DMS153 treated with DMSO at 0.1 percent for 48 hours (cell line): ENCODE measurements around the gene NHSL1.

Experiments used
- DNase-seq: peaks from one replicate; lab custom pipeline; 2025; ENCODE audit not compliant: unreplicated experiment; lab: John Stamatoyannopoulos, UW

NHSL1 gene

DNA sequence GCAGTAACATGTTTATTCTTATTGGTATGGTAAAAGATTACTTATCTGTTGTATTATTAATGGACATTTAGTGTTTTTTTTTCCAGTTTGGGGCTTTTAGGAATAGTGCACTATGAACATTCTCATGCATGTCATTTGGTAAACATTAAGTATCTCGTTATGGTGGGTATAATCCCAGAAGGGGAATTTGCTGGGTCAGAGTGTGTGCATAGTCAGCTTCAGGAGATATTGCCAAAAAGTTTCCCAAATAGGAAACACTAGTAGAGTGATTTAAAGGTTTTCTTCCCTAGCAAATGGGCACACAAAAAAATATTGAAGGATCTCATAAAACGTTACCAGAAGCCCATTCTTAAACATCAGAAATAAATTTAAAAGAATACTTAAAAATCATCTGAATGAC, 25.2 kb upstream of the NHSL1 start:
- DNase-seq = no peak

DNA sequence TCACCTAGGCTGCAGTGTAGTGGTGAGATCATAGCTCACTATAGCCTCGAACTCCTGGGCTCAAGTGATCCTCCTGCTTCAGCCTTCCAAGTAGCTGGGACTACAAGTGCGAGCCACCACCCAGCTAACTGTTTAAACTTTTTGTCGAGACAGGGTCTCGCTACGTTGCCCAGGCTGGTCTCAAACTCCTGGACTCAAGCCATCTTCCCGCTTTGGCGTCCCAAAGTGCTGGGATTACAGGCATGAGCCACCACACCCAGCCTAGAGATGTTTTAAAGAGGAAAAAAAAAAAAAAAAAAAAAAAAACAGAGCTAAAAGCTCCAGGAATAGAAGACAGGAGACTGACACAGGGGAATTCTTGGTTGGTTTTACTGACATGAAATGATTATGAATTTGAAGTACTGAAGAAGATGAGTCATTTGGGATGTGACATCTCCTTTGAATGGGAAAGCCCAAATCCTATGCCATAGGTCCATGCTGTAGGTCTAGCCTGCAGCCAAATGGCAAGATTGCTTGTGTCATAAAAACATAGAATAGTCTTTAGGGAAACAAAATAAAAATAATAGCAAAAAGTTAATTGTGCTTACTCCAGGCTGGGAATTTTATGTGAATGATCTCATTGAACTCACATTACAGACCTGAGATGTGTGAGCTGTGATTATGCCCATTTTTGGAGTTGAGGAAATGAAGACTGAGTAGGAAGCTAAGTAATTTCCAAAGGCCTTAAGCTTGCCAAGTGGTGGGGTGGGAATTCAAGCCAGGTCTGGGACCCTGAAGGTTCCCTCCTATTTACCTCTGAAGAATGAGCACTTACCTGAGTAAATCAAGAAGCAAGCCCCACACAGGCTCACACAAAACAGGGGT, 24.3 kb upstream of the NHSL1 start:
- DNase-seq = no peak

DNA sequence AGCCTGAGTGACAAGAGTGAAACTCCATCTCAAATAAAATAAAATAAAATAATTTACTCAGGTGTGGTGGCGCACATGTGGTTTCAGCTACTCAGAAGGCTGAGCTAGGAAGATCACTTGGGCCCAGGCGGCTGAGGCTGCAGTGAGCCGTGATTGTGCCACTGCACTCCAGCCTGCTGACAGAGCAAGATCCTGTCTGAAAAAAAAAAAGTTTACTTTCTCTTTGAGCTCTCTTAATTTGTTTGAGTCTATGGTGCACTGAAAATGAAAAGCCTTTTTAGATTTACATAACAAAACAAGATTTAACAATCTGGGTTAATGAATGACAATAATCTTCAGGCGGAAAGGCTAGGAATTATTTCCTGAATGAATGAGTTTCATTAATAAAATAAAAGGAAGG, 23.3 kb upstream of the NHSL1 start:
- no peak for DNase-seq

DNA sequence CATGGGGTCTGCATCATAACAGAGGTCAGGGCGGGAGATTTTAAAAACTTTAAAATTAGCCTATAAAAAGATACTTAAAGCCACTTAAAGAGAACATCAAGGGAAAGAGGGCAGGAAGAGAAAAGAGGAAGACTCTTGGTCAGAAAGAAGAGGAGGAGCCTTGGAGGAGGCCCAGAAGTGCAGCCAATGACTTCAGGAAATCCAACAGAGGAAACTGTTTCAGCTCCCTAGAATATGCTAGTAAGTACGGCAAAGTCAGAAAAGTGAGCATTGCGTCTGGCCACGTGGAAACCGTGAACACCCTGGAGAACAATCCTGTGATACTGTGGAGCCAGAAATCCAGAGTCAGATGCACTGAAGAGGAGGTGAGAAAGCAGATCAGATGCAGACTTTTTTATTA, 22.5 kb upstream of the NHSL1 start:
- DNase-seq = no peak

DNA sequence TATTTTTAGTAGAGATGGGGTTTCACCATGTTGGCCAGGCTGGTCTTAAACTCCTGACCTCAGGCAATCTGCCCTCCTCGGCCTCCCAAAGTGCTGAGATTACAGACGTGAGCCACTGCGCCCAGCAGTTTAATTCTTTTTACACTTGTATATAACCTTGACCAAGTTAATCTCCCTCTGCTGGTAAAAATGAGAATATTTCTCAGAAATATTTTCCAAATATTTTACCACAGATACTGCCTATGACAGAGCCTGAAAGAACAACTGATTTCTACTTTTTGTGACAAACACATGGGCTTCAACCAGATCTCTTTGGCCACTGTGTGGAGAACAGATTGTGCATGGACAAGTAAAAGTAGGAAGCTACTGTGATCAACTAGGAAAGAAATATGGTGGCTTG, 21.2 kb upstream of the NHSL1 start:
- DNase-seq = no peak

DNA sequence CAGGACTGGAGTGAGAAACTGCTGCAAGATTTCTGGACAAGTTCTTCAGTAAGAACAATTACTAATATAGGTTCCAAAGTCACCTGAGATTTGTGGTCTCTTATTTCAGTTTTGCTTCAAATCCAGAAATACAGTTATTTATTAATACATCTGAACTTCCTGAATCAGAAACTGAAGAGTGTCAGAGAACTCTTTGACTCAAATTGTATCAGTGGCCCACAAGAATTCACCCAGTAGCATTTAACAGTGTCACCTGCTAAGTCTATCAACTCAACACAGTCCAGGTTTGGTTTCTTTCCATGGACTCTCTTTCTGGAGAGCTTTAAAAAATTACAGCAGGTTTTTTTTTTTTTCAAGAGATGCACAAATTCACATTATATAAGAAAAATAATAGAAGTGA, 18.8 kb upstream of the NHSL1 start:
- DNase-seq = no peak

DNA sequence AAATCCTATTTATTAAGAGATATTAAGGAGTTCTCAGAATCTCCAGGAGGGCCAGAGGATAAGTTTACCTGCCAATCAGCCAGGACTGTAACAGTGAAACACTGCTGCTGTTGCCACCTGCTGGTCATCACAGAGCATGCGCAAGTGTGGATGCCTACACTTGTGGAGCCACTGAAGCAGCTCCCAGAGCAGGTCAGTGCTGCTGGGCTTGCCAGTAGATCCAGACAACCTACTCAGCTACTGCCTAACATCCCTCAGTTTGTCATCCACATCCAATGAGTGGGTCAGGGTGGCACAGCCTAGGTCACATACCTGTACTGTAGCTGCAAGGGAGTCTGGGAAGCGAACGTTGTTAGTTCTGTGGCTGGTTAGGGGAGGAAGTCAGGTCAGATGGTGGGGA, 18.3 kb upstream of the NHSL1 start:
- no peak for DNase-seq

DNA sequence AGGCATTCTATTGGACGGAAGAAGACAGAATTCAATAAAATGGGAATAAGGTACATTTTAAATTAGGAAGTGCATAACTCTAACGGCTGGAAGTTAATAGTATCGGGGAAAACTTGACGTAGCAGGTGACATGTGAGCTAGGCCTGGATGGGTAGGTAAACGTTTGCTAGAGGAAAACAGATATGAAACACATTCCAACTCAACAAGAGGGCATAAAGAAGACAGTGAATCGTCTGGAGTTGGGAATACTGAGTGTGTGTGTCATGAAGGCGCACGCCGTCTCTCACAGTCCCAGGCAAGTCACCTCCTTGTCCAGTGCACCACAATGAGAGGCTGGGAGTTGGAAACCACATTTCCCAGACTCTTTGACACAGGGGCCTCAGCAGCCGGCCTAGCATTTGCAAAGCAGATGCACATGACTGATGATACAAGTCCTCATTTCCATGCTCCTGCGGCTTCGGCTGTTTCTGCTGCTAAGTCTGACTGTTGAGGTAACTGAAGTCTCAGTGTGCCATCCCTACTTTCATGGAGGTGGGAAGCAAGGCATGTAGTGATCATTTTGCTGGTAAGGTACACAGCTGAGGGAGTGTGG, 16.5 kb upstream of the NHSL1 start:
- no peak for DNase-seq

DNA sequence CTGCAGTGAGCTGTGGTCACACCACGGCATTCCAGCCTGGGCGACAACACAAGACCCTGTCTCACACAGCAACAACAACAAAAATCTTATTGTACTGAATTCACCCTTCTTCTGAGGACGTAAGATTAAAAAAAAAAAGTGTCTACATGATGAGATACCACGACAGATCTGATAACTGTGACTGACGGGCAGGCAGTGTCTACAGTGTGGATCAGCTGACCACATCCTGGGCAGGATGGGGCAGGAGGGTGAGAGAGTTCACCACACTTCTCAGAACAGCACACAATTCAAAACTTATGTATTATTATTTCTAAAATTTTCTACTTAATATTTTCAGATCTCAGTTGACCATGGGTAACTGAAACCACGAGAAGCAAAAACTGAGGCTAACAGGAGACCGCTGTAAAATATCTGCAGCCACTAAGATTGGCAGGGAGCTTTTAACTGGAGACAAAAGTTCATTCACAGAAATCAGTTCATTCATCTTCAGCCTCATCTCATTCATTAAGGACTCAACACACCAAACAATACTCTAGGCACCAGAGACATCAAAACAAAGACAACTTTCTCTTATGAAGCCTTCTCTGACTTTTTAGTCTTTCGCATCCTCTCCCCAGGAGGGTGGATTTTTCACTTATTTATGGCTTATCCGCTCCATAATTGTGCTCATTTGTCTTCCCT, 15.7 kb upstream of the NHSL1 start:
- no peak for DNase-seq

DNA sequence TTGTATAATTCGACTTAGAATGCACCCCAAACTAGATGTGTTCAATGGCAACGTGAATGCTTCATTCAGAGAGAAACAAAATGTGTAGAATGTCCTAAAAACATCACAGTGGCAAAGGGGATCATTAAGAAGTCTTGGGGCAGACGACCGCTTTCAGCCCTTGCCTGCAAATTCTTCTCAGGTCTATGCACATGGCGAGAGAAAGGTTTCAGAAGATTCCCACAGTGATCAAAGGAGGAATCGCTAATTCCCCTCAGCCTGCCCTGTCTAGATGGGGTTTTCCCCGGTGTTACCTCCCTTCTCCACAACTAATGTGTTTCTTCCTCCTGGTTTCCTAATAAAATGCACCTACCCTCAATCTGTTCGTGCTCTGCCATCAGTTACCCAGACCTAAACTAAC, 13.3 kb upstream of the NHSL1 start:
- no peak for DNase-seq

DNA sequence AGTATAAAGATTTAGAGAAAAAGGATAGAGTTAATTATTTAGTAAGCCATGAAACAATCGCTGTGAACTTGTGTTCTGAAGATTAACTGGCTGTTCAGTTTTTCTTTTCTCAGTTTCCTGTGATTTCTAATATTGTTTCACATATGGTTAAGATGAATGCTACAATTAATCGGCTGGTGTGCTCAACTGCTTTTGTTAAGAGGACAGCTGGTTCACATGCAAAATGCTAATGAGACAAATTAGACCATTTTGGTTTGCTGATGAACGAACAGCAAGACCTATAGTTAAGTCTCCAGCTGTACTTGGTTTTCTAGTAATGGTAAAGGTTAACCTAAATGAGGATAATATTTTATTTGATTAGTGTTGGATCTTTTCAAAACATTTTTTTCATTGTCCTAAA, 10.8 kb upstream of the NHSL1 start:
- no peak for DNase-seq

DNA sequence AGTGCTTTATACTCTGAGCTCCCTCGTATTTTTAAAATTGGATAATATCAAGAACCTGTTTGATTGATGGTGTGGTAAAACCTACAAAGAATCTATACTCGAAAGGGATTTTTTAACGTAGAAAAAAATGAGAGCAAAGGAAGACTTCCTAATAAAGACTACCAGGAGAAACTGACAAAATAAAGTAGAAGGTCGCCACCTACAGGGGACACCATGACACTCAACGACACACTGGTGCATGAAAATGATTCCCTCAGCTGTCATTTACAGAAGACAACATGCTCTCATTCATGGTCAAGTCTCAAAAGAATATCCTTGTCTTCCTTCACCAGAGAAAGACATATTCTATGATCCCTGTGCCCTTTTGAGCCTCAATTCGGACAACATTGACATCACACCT, 10.1 kb upstream of the NHSL1 start:
- DNase-seq = peak; percentile 66

DNA sequence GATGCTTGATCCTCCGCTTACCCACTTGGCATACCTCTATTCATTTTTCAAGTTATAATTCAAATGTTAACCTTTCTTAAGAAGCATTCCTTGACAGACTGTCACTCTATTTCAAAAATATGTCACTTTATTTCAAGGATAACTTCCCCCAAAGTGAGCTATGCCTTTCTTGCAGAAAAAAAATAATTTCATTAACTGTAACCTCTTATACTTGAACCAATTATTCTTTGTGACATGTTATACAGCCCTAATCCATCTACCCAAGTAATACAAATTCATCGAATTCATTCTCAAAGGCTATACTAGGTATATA, 9.3 kb upstream of the NHSL1 start:
- no peak for DNase-seq

DNA sequence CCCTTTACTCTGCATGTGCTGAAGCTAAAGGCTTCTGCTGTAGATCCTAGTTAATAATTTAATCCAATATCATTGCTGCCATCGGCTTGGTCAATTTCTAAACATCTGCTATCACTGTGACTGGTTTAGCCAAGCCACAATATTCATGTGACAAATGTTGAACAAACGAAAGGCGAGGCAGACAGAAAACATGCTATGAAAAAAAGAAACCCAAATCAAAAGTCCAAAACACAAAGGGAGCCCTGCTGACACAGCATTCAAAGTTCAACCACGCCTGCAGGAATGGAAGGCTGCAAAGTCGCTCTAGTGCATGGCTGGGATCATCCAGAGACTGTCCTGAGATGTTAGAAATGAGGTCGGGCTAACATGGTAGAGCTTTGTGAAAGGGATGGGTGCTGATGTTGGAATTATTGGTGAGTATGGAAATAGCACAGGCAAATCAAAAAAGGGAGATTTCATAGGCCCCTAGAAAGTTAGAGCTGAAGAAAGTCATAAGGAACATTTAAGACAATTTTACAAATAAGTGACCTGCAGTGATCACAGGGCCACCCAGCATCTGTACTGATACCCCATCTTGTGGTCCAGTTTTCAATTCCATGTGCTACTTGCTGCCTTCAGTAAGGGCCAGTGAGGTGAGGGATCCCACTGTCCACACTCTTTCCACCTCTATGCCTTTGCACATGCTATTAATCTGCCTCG, 8.8 kb upstream of the NHSL1 start:
- DNase-seq = no peak

DNA sequence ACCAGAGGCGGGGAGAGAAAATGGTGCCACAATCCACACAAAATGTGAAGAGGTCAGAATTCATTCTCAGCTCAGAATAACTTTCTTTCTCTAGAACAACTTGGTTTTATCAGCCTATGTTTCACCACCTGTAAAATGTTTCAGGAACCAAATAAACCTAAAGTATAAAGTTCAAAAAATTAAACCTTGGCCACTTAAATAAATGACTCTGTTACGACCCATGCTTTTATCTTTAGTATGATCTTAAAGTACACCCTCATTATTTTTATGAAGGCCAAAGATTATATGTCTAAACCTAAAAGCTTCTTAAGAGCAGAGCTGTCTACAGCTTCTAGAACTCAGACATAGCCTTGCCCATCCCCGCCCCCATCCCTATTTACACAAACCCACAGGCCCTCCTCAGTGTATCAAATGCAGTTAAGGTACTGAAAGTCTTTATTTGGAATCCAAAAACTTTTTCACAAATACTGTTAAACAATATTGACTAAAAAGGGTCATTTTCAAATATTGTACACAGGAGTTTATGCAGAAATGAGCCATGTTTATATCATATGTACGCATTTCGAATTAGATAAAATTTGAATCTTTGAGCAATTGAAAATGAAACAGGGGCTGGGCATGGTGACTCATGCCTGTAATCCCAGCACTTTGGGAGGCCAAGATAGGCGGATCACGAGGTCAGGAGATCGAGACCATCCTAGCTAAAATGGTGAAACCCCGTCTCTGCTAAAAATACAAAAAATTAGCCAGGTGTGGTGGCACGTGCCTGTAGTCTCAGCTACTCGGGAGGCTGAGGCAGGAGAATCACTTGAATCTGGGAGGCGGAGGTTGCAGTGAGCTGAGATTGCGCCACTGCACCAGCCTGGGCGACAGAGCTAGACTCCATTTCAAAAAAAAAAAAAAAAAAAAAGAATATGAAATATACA, 5.7 kb upstream of the NHSL1 start:
- no peak for DNase-seq

DNA sequence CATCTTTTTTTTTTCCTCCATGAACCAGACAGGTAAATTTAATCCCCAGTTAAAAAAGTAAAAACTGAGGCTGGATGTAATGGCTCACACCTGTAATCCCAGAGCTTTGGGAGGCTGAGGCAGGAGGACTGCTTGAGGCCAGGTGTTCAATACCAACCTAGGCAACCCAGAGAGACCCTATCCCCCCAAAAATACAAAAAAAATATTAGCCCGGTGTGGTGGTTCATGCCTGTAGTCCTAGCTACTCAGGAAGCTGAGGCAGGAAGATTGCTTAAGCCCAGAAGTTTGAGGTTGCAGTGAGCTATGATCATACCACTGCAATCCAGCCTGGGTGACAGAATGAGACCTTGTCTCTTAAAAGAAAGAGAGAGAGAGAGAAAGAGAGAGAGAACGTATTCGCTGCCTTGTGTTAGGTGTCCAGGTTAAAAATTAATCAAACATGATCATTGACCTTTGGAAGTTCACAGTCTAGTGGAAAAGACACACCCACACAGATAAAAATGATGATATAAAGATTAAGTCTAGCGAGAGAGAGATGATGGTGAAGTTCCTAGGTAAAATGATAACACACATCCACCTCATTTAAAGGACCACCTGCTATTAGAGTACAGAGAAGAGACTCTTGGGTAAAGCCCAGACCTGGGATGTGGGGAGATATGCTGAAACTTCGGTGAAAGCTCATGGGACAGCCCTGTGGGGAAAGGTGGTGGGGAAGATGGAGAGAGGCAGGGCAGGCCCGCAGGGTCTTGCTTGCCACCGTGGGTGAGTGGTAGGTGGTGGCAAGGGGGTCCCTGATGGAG, 4.8 kb upstream of the NHSL1 start:
- no peak for DNase-seq

DNA sequence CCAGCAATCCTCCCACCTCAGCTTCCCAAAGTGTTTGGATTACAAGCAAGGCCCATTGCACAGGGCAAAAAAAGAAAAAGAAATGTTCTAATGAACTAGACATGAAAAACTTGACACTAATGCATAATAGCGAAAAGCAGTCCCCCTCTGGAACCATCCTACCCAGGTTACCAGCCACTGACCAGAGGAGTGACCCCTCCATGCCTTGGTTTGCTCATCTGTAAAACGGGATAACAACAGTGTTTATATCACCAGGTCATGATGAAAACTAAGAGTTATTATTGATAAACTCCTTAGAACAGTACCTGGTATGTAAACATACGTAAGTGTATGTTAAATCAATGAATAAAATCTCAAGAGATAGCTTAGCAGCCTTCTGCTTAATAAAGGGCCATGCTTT, 3.3 kb upstream of the NHSL1 start:
- DNase-seq = no peak

DNA sequence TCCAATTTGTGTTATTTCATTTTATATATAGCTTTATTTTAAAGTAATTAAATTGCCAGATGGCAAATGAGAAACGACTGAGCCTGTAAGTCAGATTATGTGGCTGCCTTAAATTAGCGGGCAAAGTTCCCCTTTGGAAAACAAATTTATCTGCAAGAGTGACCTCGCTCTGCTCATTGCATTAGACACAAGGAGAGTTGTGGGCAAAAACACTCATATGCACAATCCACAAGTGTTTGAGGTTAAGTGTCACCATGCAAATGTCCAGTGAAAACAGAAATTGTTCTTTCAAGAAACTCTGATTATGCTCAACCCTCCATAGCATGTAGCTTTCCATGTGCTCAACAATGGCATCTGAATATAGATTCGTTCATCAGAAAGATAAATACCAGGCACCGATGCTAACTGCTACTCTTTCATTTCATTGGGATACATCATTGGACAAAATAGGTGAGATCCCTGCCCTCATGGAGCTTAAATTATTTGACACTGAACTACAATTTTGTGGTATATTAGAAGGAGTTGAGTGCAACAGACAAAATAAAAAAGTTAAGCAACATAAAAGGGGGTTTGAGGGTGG, 1.7 kb upstream of the NHSL1 start:
- no peak for DNase-seq

DNA sequence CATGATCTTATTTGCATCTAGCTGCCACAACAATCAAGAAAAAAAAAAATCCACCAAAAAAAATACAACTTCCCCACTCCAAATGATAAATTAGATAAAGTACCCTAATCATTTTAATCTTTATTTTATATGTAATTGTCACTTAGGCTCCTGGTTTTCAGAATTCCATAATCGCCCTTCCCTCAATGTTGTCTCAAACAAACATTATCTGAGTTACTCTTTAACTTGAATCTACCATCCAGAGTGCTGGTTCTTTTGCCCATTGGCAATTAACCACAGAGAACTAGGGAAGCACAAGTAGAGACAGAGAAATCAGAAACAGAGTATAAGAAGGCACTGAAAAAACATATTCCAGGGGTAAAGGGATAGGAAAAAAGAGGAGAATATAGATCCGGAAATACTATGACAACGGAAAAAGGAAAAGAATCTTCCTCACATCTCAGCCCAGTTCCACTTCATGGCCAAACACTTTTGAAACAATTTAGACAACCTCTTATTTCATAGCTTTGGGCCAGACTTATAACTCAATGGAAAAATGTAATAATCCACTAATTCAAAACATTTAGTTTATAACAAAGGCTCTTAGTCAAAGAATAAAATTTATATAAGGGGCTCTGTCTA, 861 bp upstream of the NHSL1 start:
- DNase-seq = no peak
